Suprapubic skin (tissue), 4 donors: ENCODE results near the gene KRT13. TPM values are rescaled to one million over a fixed set of nuclear protein-coding genes. Genes with fewer than 3 reads are reported as not detected.

Experiments
- DNase-seq, 2 donors: peaks; one replicate each; pipeline ENCODE4 v3.0.0-alpha.2; 2019; ENCODE audit warnings: low spot score in 2 of 2
- H3K27ac ChIP-seq: fragments of 200-600 bp; sonication (generic); one replicate; pipeline ENCODE4 v1.5.1; 2019
- H3K27me3 ChIP-seq: fragments of 200-600 bp; sonication (generic); one replicate; pipeline ENCODE4 v1.5.1; 2019
- H3K36me3 ChIP-seq: fragments of 200-600 bp; sonication (generic); one replicate; pipeline ENCODE4 v1.5.1; 2019
- H3K4me1 ChIP-seq: fragments of 200-600 bp; sonication (generic); one replicate; pipeline ENCODE4 v1.5.1; 2019
- H3K4me3 ChIP-seq: fragments of 200-600 bp; sonication (generic); one replicate; pipeline ENCODE4 v1.5.1; 2019; ENCODE audit warnings: mild to moderate bottlenecking
- H3K9me3 ChIP-seq: fragments of 200-600 bp; sonication (generic); one replicate; pipeline ENCODE4 v1.5.1; 2019
- EP300 ChIP-seq: sonication (generic); formaldehyde crosslinking; IDR thresholded peaks from one replicate; pipeline ENCODE4 v1.6.1; 2017; ENCODE audit warnings: antibody characterized with exemption
- POLR2A ChIP-seq, 2 donors: fragments of 450-650 bp; IDR thresholded peaks; one replicate each; pipeline ENCODE4 v1.6.1; 2017; ENCODE audit warnings: antibody characterized with exemption in 2 of 2, mild to moderate bottlenecking in 2 of 2, moderate library complexity in 2 of 2
- POLR2AphosphoS5 ChIP-seq, 3 donors: sonication (generic); formaldehyde crosslinking; IDR thresholded peaks; one replicate each; pipeline ENCODE4 v1.6.1; 2017; ENCODE audit warnings: antibody characterized with exemption in 3 of 3
- WGBS: methylation state at CpG from one replicate; pipeline ENCODE4 v1.1.5; 2018; 5-methylcytosine and 5-hydroxymethylcytosine counted together
- total RNA-seq, 4 donors: library from RNA; depleted of rRNA; stranded (reverse); fragments of >200 nt; gene quantifications; one replicate each; pipeline ENCODE4 v1.1.0, GENCODE V29; 2016
- TF ChIP-seq, protein P1 (sequence below), 2 donors: fragments of 200-600 bp in 1 of 2; fragments of 450-650 bp in 1 of 2; sonication (generic) in 1 of 2; IDR thresholded peaks; one replicate each; pipeline ENCODE4 v1.5.1; 2016 to 2019; ENCODE audit warnings: antibody characterized with exemption in 2 of 2, mild to moderate bottlenecking in 1 of 2, moderate library complexity in 1 of 2

The KRT13 gene
- total RNA-seq, 4 donors from 2014 or later, result 0.51 TPM; not detected in 3

DNA sequence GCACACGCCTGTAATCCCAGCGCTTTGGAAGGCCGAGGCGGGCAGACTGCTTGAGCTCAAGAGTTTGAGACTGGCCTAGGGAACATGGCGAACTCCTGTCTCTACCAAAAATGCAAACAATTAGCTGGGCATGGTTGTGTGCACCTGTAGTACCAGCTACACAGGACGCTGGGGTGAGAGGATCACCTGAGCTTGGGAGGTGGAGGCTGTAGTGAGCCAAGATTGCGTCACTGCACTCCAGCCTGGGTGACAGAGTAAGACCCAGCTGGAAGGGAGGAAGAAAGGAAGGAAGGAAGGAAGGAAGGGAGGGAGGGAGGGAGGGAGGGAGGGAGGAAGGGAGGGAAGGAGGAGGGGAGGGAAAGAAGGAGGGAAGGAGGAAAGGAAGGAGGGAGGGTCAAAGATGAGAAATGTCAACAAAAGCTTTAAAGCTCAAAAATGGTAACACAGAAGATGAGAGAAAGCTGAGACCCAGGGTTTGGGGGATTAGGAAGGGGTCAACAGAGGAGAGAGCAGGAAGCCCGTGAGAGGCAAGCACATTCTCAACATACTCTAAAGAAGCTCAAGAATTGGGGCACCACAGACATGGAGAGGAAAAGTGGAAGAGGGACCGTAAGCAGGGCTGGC is 27.6 kb upstream of the KRT13 start:
- Histone ChIP-seq H3K27me3 (peaks cover 37% of the 10 kb centered on the region), H3K4me1 (peaks cover 13% of the 10 kb centered on the region), H3K27ac (no peak overlapping the region), H3K4me3 (no peak overlapping the region), H3K9me3 (no peaks in the 10 kb centered on the region), H3K36me3 (no peaks in the 10 kb centered on the region)
- no peak for DNase-seq
- TF ChIP-seq, protein P1, sequence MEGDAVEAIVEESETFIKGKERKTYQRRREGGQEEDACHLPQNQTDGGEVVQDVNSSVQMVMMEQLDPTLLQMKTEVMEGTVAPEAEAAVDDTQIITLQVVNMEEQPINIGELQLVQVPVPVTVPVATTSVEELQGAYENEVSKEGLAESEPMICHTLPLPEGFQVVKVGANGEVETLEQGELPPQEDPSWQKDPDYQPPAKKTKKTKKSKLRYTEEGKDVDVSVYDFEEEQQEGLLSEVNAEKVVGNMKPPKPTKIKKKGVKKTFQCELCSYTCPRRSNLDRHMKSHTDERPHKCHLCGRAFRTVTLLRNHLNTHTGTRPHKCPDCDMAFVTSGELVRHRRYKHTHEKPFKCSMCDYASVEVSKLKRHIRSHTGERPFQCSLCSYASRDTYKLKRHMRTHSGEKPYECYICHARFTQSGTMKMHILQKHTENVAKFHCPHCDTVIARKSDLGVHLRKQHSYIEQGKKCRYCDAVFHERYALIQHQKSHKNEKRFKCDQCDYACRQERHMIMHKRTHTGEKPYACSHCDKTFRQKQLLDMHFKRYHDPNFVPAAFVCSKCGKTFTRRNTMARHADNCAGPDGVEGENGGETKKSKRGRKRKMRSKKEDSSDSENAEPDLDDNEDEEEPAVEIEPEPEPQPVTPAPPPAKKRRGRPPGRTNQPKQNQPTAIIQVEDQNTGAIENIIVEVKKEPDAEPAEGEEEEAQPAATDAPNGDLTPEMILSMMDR (IDR thresholded peaks at IDR 0.05), result no peak
- TF ChIP-seq EP300, result no peak
- no peak for TF ChIP-seq POLR2AphosphoS5 (IDR thresholded peaks at IDR 0.05)
- no peak for TF ChIP-seq POLR2A (IDR thresholded peaks at IDR 0.05)
- 74% methylated on average over 9 of the region's 9 CpGs for WGBS

DNA sequence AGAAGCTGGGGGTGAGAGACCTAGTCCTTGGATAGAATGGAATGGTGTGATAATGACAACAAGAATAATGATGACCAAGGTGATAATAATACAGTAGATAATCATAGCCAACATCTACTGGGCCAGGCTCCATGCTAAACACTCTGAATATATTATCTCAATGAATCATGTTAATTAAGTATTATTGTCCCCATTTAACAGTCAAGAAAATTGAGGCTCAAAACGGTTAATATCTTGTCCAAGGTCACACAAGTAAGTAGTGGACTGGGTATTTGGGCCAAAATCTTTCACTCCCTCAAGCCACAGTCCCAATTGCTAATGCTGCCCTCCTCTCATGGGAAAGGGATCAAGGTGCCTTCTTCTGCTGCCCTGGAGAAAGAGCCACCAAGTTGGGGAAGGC is 26.6 kb upstream of the KRT13 start:
- no peaks in the 10 kb centered on the region for H3K9me3 ChIP-seq
- peaks cover 48% of the 10 kb centered on the region for H3K27me3 ChIP-seq
- no peak for TF ChIP-seq EP300
- TF ChIP-seq, protein P1 (IDR thresholded peaks at IDR 0.05), result no peak
- TF ChIP-seq POLR2A (IDR thresholded peaks at IDR 0.05), result no peak
- no peak for TF ChIP-seq POLR2AphosphoS5 (IDR thresholded peaks at IDR 0.05)
- 63% methylated on average over 1 of the region's 1 CpG for WGBS
- no peaks in the 10 kb centered on the region for H3K36me3 ChIP-seq
- H3K4me1 ChIP-seq, result peaks cover 24% of the 10 kb centered on the region
- H3K4me3 ChIP-seq, result no peak overlapping the region
- no peak overlapping the region for H3K27ac ChIP-seq
- no peak for DNase-seq

DNA sequence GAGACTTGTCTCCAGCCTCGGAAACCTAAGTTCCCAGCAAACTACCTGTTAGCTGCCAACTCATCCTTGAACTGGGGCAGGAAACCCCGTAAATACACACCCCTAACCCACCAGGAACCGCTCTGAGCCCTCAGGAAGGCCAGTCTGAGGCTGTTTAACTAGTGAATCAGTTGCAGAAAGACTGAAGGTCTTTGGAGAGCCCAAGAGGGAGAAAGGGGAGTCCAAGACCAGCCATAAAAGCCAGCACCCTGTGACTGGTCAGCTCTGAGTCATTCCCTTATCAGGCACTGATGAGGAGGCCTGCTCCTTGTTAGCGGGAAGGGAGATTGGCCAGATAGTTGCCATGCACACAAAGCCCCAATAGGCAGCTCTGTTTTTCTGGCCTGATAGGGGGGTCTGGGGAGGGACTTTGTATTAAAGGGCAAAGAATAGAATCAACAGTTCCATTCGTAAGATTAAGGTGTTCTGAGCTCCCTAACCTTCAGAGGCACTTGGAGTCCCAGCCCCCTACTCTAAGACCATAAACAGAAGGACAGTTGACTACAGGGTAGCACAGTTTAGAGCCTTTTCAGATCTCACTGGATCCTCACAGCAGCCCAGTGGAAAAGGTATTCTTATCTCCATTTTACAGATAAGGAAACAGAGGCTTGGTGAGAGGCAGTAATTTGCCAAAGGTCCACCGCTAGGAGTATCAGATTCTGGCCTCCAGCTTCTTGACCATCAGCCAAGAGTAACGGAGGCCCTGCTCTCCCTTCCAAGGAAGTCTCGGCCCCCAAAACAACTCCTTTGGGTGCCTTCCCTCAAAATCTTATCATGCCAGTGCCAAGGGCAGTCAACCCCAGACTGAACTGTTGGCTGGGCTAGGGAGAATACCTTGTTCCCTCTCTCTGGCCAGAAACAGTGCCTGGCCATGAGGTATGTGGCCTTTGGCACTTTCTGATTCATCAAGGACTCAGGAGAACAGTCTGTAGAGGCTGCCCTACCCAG is 24.9 kb upstream of the KRT13 start:
- no peaks in the 10 kb centered on the region for H3K36me3 ChIP-seq
- H3K27me3 ChIP-seq, result peaks cover 59% of the 10 kb centered on the region
- no peaks in the 10 kb centered on the region for H3K9me3 ChIP-seq
- peaks cover 16% of the 10 kb centered on the region for H3K4me1 ChIP-seq
- no peak for DNase-seq
- 69% methylated on average over 6 of the region's 8 CpGs for WGBS
- H3K4me3 ChIP-seq, result no peak overlapping the region
- no peak overlapping the region for H3K27ac ChIP-seq
- no peak for TF ChIP-seq POLR2AphosphoS5 (IDR thresholded peaks at IDR 0.05)
- no peak for TF ChIP-seq POLR2A (IDR thresholded peaks at IDR 0.05)

DNA sequence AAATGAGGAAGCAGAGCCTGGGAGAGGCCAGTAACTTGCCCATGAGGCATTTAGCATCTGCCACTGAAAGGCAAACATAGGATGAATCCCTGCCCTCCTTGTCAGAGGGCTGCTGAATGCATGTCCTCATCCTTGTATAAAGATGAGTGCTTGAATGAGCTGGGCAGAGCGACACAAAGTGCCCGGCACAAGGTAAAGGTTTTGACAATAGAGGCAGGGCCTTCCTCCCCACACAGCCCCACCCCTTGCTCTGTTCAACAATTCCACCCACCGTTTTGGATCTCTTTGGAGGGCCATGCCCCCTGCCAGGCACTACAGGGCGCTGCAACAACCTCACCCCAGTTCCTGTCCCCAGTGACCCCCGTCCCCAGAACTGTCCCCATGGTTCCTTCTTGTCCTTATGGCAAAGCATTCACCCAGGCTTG is 24.1 kb upstream of the KRT13 start:
- H3K36me3 ChIP-seq, result no peaks in the 10 kb centered on the region
- peaks cover 16% of the 10 kb centered on the region for H3K4me1 ChIP-seq
- H3K9me3 ChIP-seq, result no peaks in the 10 kb centered on the region
- peaks cover 57% of the 10 kb centered on the region for H3K27me3 ChIP-seq
- H3K4me3 ChIP-seq, result no peak overlapping the region
- no peak overlapping the region for H3K27ac ChIP-seq
- TF ChIP-seq POLR2AphosphoS5 (IDR thresholded peaks at IDR 0.05) (no peak), POLR2A (IDR thresholded peaks at IDR 0.05) (no peak), EP300 (no peak)
- TF ChIP-seq, protein P1 (IDR thresholded peaks at IDR 0.05), result no peak
- WGBS, result 67% methylated on average over 5 of the region's 5 CpGs
- no peak for DNase-seq

DNA sequence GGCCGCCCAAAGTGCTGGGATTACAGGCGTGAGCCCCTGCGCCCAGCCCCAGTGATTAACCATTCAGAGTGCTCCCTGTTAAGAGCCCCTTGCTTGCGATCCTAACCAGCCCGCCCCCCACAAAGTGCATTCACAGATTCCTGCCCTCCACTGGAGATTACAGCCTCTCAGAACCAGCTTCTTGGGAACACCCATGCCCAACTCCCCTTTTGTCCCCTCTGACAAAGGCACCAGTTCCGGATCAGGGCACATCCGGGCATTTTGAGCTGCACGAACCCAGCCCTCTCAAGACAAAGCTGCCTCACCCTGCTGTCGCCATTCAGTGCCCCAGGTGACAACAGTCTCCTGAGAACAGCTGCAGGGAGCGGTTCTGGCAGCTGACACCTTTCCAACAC is 23.5 kb upstream of the KRT13 start:
- no peak for DNase-seq
- Histone ChIP-seq H3K4me3 (peak overlapping the region; percentile 45), H3K4me1 (peaks cover 16% of the 10 kb centered on the region), H3K27ac (peak overlapping the region; percentile 47), H3K9me3 (no peaks in the 10 kb centered on the region), H3K27me3 (peaks cover 57% of the 10 kb centered on the region), H3K36me3 (no peaks in the 10 kb centered on the region)
- TF ChIP-seq, protein P1 (IDR thresholded peaks at IDR 0.05), result no peak
- TF ChIP-seq POLR2A (IDR thresholded peaks at IDR 0.05), result no peak
- no peak for TF ChIP-seq POLR2AphosphoS5 (IDR thresholded peaks at IDR 0.05)
- TF ChIP-seq EP300, result no peak
- WGBS, result 57% methylated on average over 10 of the region's 10 CpGs
